ENCODE measurements around the gene CEP112. TPM values are rescaled to one million over a fixed set of nuclear protein-coding genes. Genes with fewer than 3 reads are reported as not detected.
"Not testable (repeated sequence)": the region's sequence is repeated elsewhere in the genome, so short reads cannot be mapped to it uniquely, and the experiment has no call there.

CEP112 gene
- total and polyA plus RNA-seq, 7 donors = 4.5 to 19.4 (median 9.7) TPM

GRCh38 chr17:66165537-66166123, 26.3 kb downstream of the CEP112 start:
- H3K27me3 ChIP-seq (ENCODE audit: insufficient read depth in 3 of 3, low read length in 2 of 3) = no peaks in the 10 kb centered on the region
- TF ChIP-seq, protein P1, sequence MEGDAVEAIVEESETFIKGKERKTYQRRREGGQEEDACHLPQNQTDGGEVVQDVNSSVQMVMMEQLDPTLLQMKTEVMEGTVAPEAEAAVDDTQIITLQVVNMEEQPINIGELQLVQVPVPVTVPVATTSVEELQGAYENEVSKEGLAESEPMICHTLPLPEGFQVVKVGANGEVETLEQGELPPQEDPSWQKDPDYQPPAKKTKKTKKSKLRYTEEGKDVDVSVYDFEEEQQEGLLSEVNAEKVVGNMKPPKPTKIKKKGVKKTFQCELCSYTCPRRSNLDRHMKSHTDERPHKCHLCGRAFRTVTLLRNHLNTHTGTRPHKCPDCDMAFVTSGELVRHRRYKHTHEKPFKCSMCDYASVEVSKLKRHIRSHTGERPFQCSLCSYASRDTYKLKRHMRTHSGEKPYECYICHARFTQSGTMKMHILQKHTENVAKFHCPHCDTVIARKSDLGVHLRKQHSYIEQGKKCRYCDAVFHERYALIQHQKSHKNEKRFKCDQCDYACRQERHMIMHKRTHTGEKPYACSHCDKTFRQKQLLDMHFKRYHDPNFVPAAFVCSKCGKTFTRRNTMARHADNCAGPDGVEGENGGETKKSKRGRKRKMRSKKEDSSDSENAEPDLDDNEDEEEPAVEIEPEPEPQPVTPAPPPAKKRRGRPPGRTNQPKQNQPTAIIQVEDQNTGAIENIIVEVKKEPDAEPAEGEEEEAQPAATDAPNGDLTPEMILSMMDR (IDR thresholded peaks at IDR 0.05) = peak; percentile 75
- DNase-seq (no peak), ATAC-seq (peak in 1 of 4 donors; percentile 72)
- no peak overlapping the region for H3K4me3 ChIP-seq
- no peaks in the 10 kb centered on the region for H3K4me1 ChIP-seq
- peaks cover 0 to 6% of the 10 kb centered on the region in 2 donors for H3K36me3 ChIP-seq (ENCODE audit: insufficient read depth in 1 of 2, low read depth in 1 of 2)
- intact Hi-C loops (cut with DNase I) = loop anchor here (2.0 to 10.0 kb wide), 4 partner anchors 871 to 933 kb away; no protein-coding TSS in a partner anchor
- peaks cover 3% of the 10 kb centered on the region for H3K9me3 ChIP-seq
- H3K27ac ChIP-seq = no peak overlapping the region

GRCh38 chr17:66155055-66155454, 36.9 kb downstream of the CEP112 start:
- H3K36me3 ChIP-seq (ENCODE audit: insufficient read depth in 1 of 2, low read depth in 1 of 2); H3K9me3 ChIP-seq; DNase-seq; H3K27ac ChIP-seq; intact Hi-C loops (cut with DNase I); H3K27me3 ChIP-seq (ENCODE audit: insufficient read depth in 3 of 3, low read length in 2 of 3); ATAC-seq; H3K4me1 ChIP-seq; H3K4me3 ChIP-seq: not testable (repeated sequence)
- 91 to 97% (median 93%) methylated on average over 4 of the region's 4 CpGs for WGBS, 3 donors

DNA sequence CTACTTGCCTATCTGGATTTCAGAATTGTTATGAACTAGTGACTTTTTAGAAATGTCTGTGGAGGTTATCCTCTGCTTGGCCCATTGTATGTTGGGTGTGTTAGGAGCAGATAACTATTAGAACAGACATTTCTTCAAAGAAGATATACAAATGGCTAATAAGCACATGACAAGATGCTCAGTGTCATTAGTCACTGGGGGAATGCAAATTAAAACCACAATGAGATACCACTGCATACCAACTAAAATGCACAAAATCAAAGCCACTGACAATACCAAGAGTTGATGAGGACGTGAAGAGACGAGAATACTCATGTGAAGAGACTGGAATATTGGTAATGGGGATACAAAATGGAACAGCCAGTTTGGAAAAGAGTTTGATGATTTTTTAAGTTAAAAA, 39.2 kb downstream of the CEP112 start:
- H3K36me3 ChIP-seq (ENCODE audit: insufficient read depth in 1 of 2, low read depth in 1 of 2) = no peaks in the 10 kb centered on the region
- ATAC-seq (no peak), DNase-seq (no peak)
- H3K27me3 ChIP-seq (ENCODE audit: insufficient read depth in 3 of 3, low read length in 2 of 3) = no peaks in the 10 kb centered on the region
- H3K4me1 ChIP-seq = no peaks in the 10 kb centered on the region
- TF ChIP-seq, protein P1 (IDR thresholded peaks at IDR 0.05) = no peak
- WGBS, 3 donors = 71 to 92% (median 92%) methylated on average over 2 of the region's 2 CpGs
- H3K9me3 ChIP-seq = no peaks in the 10 kb centered on the region
- intact Hi-C loops (cut with DNase I) = no loop called here
- no peak overlapping the region for H3K4me3 ChIP-seq
- no peak overlapping the region for H3K27ac ChIP-seq

DNA sequence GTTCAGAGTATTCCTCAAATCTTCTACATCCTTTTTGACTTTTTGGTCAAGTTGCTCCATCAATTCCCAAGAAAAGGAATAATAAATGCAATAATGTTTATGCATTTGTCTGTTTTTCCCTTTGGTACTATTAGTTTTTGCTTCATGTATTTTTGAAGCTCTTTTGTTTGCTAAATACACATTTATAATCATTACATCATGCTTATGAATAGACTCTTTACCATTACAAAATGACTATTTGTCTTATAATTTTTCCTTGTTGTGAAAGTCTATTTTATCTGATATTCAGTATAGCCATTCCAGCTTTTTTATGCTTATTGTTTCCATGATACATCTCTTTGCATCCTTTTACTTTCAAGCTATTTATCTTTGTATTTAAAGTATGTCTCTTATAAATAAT, 41.2 kb downstream of the CEP112 start:
- Histone ChIP-seq H3K36me3 (ENCODE audit: insufficient read depth in 1 of 2, low read depth in 1 of 2) (no peaks in the 10 kb centered on the region), H3K27me3 (ENCODE audit: insufficient read depth in 3 of 3, low read length in 2 of 3) (no peaks in the 10 kb centered on the region), H3K27ac (no peak overlapping the region), H3K4me1 (no peaks in the 10 kb centered on the region), H3K4me3 (no peak overlapping the region), H3K9me3 (no peaks in the 10 kb centered on the region)
- no peak for ATAC-seq
- TF ChIP-seq, protein P1 (IDR thresholded peaks at IDR 0.05) = no peak
- DNase-seq = no peak
- intact Hi-C loops (cut with DNase I) = no loop called here

DNA sequence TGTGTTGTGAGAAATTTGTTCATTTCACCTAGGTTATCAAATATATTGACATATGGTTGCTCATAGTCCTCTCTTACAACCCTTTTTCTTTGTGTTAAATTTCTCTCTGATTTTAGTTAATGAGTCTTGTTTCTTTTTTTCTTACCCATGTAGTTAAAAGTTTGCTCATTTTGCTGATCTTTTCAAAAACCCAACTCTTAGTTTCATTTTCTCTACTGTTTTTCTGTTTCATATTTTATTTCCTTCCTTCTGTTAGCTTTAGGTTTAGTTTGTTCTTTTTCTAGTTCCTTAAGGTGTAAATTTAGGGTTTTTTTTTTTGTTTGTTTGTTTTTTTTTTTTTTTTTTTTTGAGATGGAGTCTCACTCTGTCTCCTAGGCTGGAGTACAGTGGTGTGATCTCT, 42.4 kb downstream of the CEP112 start:
- Histone ChIP-seq H3K27me3 (ENCODE audit: insufficient read depth in 3 of 3, low read length in 2 of 3) (no peaks in the 10 kb centered on the region), H3K36me3 (ENCODE audit: insufficient read depth in 1 of 2, low read depth in 1 of 2) (no peaks in the 10 kb centered on the region), H3K4me1 (no peaks in the 10 kb centered on the region), H3K27ac (no peak overlapping the region), H3K9me3 (no peaks in the 10 kb centered on the region), H3K4me3 (no peak overlapping the region)
- TF ChIP-seq, protein P1 (IDR thresholded peaks at IDR 0.05) = no peak
- ATAC-seq = no peak
- intact Hi-C loops (cut with DNase I) = no loop called here
- DNase-seq = no peak
